Large intestine (tissue), 3 donors: Measurements from ENCODE around the gene OR8U1. TPM values are rescaled to one million over a fixed set of nuclear protein-coding genes. Genes with fewer than 3 reads are reported as not detected.

Experiments
- DNase-seq, 2 donors: peaks; one replicate each; pipeline versions ENCODE4 v3.0.0 to v3.0.0-alpha.2; 2013
- H3K27ac ChIP-seq: one replicate; pipeline ENCODE4 v1.5.1; 2013; ENCODE audit warnings: low read length
- H3K27me3 ChIP-seq: 2 replicates; pipeline ENCODE4 v1.6.1; 2013; ENCODE audit warnings: low read length; ENCODE audit not compliant: control insufficient read depth, insufficient read depth
- H3K36me3 ChIP-seq: 2 replicates; pipeline ENCODE4 v1.6.1; 2013; ENCODE audit warnings: low read length; ENCODE audit not compliant: control insufficient read depth, insufficient read depth
- H3K4me1 ChIP-seq: one replicate; pipeline ENCODE4 v1.6.1; 2013; ENCODE audit warnings: low read length; ENCODE audit not compliant: control insufficient read depth, insufficient read depth
- H3K4me3 ChIP-seq: one replicate; pipeline ENCODE4 v1.5.1; 2013; ENCODE audit warnings: low read length
- H3K9me3 ChIP-seq: one replicate; pipeline ENCODE4 v1.6.1; 2013; ENCODE audit warnings: mild to moderate bottlenecking, low read depth, low read length, moderate library complexity; ENCODE audit not compliant: control insufficient read depth
- whole genome bisulfite sequencing: methylation state at CpG from one replicate; pipeline ENCODE4 v1.1.5; 2013; ENCODE audit warnings: low lambda C conversion rate; ENCODE audit not compliant: insufficient coverage; 5-methylcytosine and 5-hydroxymethylcytosine counted together
- polyA plus RNA-seq: library from polyadenylated mRNA; unstranded; fragments of 120-200 nt; gene quantifications from one replicate; pipeline ENCODE4 v1.2.1, GENCODE V29; 2013

OR8U1 gene
- polyA plus RNA-seq, 1 donor: not detected

- H3K4me1 ChIP-seq: no peaks in the 10 kb centered on the region
- no peaks in the 10 kb centered on the region for H3K27me3 ChIP-seq
- no peaks in the 10 kb centered on the region for H3K36me3 ChIP-seq
- H3K27ac ChIP-seq: no peak overlapping the region
- H3K4me3 ChIP-seq: no peak overlapping the region
- DNase-seq: no peak
- peaks cover 8% of the 10 kb centered on the region for H3K9me3 ChIP-seq
- WGBS: no CpG with 5 or more reads among the region's 2 CpGs
These were observed 29.0 kb downstream of the OR8U1 start for GRCh38 chr11:56404393-56404792.

DNA sequence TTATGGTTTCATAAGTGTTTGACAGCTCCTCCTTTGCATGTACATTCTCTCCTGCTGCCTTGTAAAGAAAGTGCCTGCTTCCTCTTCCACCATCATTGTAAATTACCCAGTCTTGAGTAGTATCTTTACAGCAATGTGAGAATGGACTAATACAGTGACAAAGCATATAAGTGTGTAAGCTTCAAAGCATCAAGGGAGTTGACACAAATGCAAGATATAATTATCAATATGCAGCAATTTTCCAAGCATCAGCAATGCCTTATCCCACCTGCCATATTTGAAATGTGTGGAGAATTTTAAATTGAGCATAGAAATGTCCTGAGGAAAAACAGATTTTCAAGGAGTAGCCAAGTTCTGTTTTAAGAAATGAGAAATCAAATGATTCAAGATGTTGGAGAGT, 35.4 kb downstream of the OR8U1 start:
- Histone ChIP-seq H3K4me1 (no peaks in the 10 kb centered on the region), H3K4me3 (no peak overlapping the region), H3K36me3 (no peaks in the 10 kb centered on the region), H3K9me3 (no peaks in the 10 kb centered on the region), H3K27me3 (no peaks in the 10 kb centered on the region), H3K27ac (no peak overlapping the region)
- DNase-seq: no peak

GRCh38 chr11:56412396-56412795, 37.0 kb downstream of the OR8U1 start, which contains the start of gene OR5AL1:
Gene OR5AL1, plus strand, starts transcription at chr11:56412696.
- WGBS: no CpG with 5 or more reads among the region's 1 CpG
- Histone ChIP-seq H3K4me1 (no peaks in the 10 kb centered on the region), H3K27me3 (no peaks in the 10 kb centered on the region), H3K27ac (no peak within 1 kb of the TSS), H3K9me3 (no peaks in the 10 kb centered on the region), H3K36me3 (no peaks in the 10 kb centered on the region), H3K4me3 (no peak within 1 kb of the TSS)
- no peak for DNase-seq

Other genes starting within 250 kb of the OR8U1 start
- not detected for gene OR8J3, start 235.4 kb upstream of the OR8U1 start, polyA plus RNA-seq
- gene OR8K5, start 215.3 kb upstream of the OR8U1 start, polyA plus RNA-seq: not detected
- not detected for gene OR5J2, start 199.0 kb upstream of the OR8U1 start, polyA plus RNA-seq
- not detected for gene OR5T2, start 141.4 kb upstream of the OR8U1 start, polyA plus RNA-seq
- gene OR5T3, start 123.4 kb upstream of the OR8U1 start, polyA plus RNA-seq: not detected
- gene OR5T1, start 101.5 kb upstream of the OR8U1 start, polyA plus RNA-seq: not detected
- gene OR8H1, start 83.4 kb upstream of the OR8U1 start, polyA plus RNA-seq: not detected
- not detected for gene OR8K3, start 60.5 kb upstream of the OR8U1 start, polyA plus RNA-seq
- gene OR8K1, start 29.6 kb upstream of the OR8U1 start, polyA plus RNA-seq: not detected
- gene OR8J1, start 21.3 kb upstream of the OR8U1 start, polyA plus RNA-seq: not detected
- gene OR5AL1, start 37.1 kb downstream of the OR8U1 start, polyA plus RNA-seq: not detected
- not detected for gene OR5M3, start 97.7 kb downstream of the OR8U1 start, polyA plus RNA-seq
- gene OR5M8, start 115.7 kb downstream of the OR8U1 start, polyA plus RNA-seq: not detected
- not detected for gene OR5M11, start 167.6 kb downstream of the OR8U1 start, polyA plus RNA-seq
- gene OR5M10, start 202.1 kb downstream of the OR8U1 start, polyA plus RNA-seq: not detected
- gene OR5M1, start 239.2 kb downstream of the OR8U1 start, polyA plus RNA-seq: not detected